Stimulated activated CD8-positive, alpha-beta memory T cell treated with anti-CD3 and anti-CD28 coated beads, Interleukin-12 subunit alpha, Interleukin-12 subunit beta, amount 100 ng/mL, for 4 hours (primary cell): Measurements from ENCODE around the gene TARS1.

Experiments used
- DNase-seq: peaks from one replicate; pipeline ENCODE4 v3.0.0-alpha.2; 2020; ENCODE audit warnings: low read depth

Gene TARS1

GRCh38 chr5:33440482-33441240 is at the start of gene TARS1:
Gene TARS1 (plus strand): TSS chr5:33440965. CDS start chr5:33441087, 122 bp downstream.
- peak; percentile 92 for DNase-seq

GRCh38 chr5:33398501-33398900 is 42.3 kb upstream of the TARS1 start:
- no peak for DNase-seq

GRCh38 chr5:33400675-33401074 is 40.1 kb upstream of the TARS1 start:
- DNase-seq: no peak

GRCh38 chr5:33401482-33402390 is 39.0 kb upstream of the TARS1 start:
- DNase-seq: no peak

- no peak for DNase-seq
Measured at GRCh38 chr5:33403187-33403586, 37.6 kb upstream of the TARS1 start.

GRCh38 chr5:33408816-33409215 is 31.9 kb upstream of the TARS1 start:
- no peak for DNase-seq

- no peak for DNase-seq
Measured at GRCh38 chr5:33409435-33410170, 31.2 kb upstream of the TARS1 start.

GRCh38 chr5:33410221-33410620 is 30.5 kb upstream of the TARS1 start:
- no peak for DNase-seq

GRCh38 chr5:33411498-33411897 is 29.3 kb upstream of the TARS1 start:
- no peak for DNase-seq

GRCh38 chr5:33415811-33416354 is 24.9 kb upstream of the TARS1 start:
- DNase-seq: no peak

- DNase-seq: no peak
Measured at GRCh38 chr5:33417632-33418031, 23.1 kb upstream of the TARS1 start.

GRCh38 chr5:33420946-33421345 is 19.8 kb upstream of the TARS1 start:
- DNase-seq: no peak

- DNase-seq: no peak
Measured at GRCh38 chr5:33422191-33422590, 18.6 kb upstream of the TARS1 start.

- no peak for DNase-seq
Measured at GRCh38 chr5:33423018-33423630, 17.6 kb upstream of the TARS1 start.

- no peak for DNase-seq
Measured at GRCh38 chr5:33425314-33425713, 15.5 kb upstream of the TARS1 start.

GRCh38 chr5:33430983-33431382 is 9.8 kb upstream of the TARS1 start:
- DNase-seq: no peak

GRCh38 chr5:33432656-33433055 is 8.1 kb upstream of the TARS1 start:
- DNase-seq: no peak

- no peak for DNase-seq
Measured at GRCh38 chr5:33433303-33434240, 7.2 kb upstream of the TARS1 start.

GRCh38 chr5:33435893-33436490 is 4.8 kb upstream of the TARS1 start:
- DNase-seq: peak; percentile 15

- DNase-seq: no peak
Measured at GRCh38 chr5:33438996-33439395, 1.8 kb upstream of the TARS1 start.
